ENCODE measurements around the gene HRH2.

DNA sequence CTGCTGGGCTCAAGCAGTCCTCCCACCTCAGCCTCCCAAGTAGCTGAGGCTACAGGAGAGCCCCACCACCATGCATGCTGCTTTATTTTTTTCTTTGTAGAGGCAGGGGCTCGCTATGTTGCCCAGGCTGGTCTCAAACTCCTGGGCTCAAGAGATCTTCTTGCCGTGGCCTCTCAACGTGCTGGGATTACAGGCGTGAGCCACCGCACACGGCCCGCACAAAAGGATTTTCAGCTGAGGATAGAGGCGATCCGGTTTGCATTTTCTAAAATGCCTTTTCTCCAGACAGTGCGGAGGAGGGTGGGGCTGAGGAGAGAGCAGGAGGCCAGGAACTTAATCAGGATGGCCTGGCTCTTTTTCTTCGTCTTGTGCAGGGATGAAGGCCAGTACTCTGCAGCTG lies 6.9 kb downstream of the HRH2 start:
- TF ChIP-seq, protein P1, sequence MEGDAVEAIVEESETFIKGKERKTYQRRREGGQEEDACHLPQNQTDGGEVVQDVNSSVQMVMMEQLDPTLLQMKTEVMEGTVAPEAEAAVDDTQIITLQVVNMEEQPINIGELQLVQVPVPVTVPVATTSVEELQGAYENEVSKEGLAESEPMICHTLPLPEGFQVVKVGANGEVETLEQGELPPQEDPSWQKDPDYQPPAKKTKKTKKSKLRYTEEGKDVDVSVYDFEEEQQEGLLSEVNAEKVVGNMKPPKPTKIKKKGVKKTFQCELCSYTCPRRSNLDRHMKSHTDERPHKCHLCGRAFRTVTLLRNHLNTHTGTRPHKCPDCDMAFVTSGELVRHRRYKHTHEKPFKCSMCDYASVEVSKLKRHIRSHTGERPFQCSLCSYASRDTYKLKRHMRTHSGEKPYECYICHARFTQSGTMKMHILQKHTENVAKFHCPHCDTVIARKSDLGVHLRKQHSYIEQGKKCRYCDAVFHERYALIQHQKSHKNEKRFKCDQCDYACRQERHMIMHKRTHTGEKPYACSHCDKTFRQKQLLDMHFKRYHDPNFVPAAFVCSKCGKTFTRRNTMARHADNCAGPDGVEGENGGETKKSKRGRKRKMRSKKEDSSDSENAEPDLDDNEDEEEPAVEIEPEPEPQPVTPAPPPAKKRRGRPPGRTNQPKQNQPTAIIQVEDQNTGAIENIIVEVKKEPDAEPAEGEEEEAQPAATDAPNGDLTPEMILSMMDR (IDR thresholded peaks at IDR 0.05) = no peak
- TF ChIP-seq POLR2A (IDR thresholded peaks at IDR 0.05) = no peak
- no peak for TF ChIP-seq POLR2AphosphoS5 (IDR thresholded peaks at IDR 0.05)
- TF ChIP-seq EP300 (IDR thresholded peaks at IDR 0.05) = no peak

Data from stomach (tissue), 4 donors.